Ishikawa (cell line): ENCODE data around the gene EGFR.

ENCODE experiments used
- CEBPB ChIP-seq: IDR thresholded peaks from 2 replicates; pipeline ENCODE4 v1.6.1; 2012
- CREB1 ChIP-seq: IDR thresholded peaks from 2 replicates; pipeline ENCODE4 v1.6.1; 2012; ENCODE audit warnings: low read depth
- EGR1 ChIP-seq: IDR thresholded peaks from 2 replicates; pipeline ENCODE4 v1.6.1; 2012
- EP300 ChIP-seq: IDR thresholded peaks from 2 replicates; pipeline ENCODE4 v1.6.1; 2012; ENCODE audit warnings: borderline replicate concordance
- FOXM1 ChIP-seq: IDR thresholded peaks from 2 replicates; pipeline ENCODE4 v1.6.1; 2012; ENCODE audit warnings: low read depth, borderline replicate concordance
- MAX ChIP-seq: IDR thresholded peaks from 2 replicates; pipeline ENCODE4 v1.6.1; 2012
- NFIC ChIP-seq: IDR thresholded peaks from 2 replicates; pipeline ENCODE4 v1.6.1; 2012
- RAD21 ChIP-seq: IDR thresholded peaks from 2 replicates; pipeline ENCODE4 v1.6.1; 2012; ENCODE audit warnings: low read depth
- REST ChIP-seq: IDR thresholded peaks from 2 replicates; pipeline ENCODE4 v1.6.1; 2012; ENCODE audit warnings: low read depth, mild to moderate bottlenecking
- TAF1 ChIP-seq: IDR thresholded peaks from 2 replicates; pipeline ENCODE4 v1.6.1; 2012; ENCODE audit warnings: low read depth, mild to moderate bottlenecking
- TCF12 ChIP-seq: IDR thresholded peaks from 2 replicates; pipeline ENCODE4 v1.6.1; 2012; ENCODE audit warnings: low read depth
- TEAD4 ChIP-seq: IDR thresholded peaks from 2 replicates; pipeline ENCODE4 v1.6.1; 2012
- USF1 ChIP-seq: IDR thresholded peaks from 2 replicates; pipeline ENCODE4 v1.6.1; 2012
- YY1 ChIP-seq: IDR thresholded peaks from 2 replicates; pipeline ENCODE4 v1.6.1; 2012; ENCODE audit warnings: low read depth
- ZBTB7A ChIP-seq: IDR thresholded peaks from 2 replicates; pipeline ENCODE4 v1.6.1; 2012; ENCODE audit warnings: low read depth

EGFR gene

GRCh38 chr7:55188590-55189138 lies 169.8 kb downstream of the EGFR start:
- TF ChIP-seq YY1 (no peak), USF1 (no peak), TCF12 (no peak), ZBTB7A (no peak)

- TF ChIP-seq CEBPB (no peak), NFIC (no peak), MAX (no peak), USF1 (no peak), FOXM1 (no peak), EP300 (no peak), CREB1 (no peak), REST (no peak), TAF1 (no peak), TEAD4 (no peak), ZBTB7A (no peak), EGR1 (no peak), YY1 (no peak), RAD21 (no peak), TCF12 (no peak)
Observed at GRCh38 chr7:55189146-55189766, 170.4 kb downstream of the EGFR start.

GRCh38 chr7:55189878-55190436 lies 171.1 kb downstream of the EGFR start:
- TF ChIP-seq EGR1 (no peak), REST (no peak), CEBPB (no peak), YY1 (no peak)

- no peak for TF ChIP-seq REST
- no peak for TF ChIP-seq USF1
- TF ChIP-seq EP300: no peak
- TF ChIP-seq MAX: no peak
- TF ChIP-seq TAF1: no peak
Observed at GRCh38 chr7:55190511-55191160, 171.8 kb downstream of the EGFR start.
